CD4-positive, alpha-beta T cell treated with Interleukin-21 for 1 hour (primary cell): ENCODE data around the gene EEF1AKMT3.
"Not testable (repeated sequence)": the region's sequence is repeated elsewhere in the genome, so short reads cannot be mapped to it uniquely, and the experiment has no call there.

Experiments
- DNase-seq: peaks from one replicate; pipeline ENCODE4 v3.0.0-alpha.2; 2020

The EEF1AKMT3 gene

GRCh38 chr12:57820119-57820518, 47.7 kb downstream of the EEF1AKMT3 start:
- not testable (repeated sequence) for DNase-seq

- not testable (repeated sequence) for DNase-seq
These were observed 48.6 kb downstream of the EEF1AKMT3 start for GRCh38 chr12:57821015-57821414.

- DNase-seq: no peak
These were observed 49.2 kb downstream of the EEF1AKMT3 start for GRCh38 chr12:57821474-57822214.

GRCh38 chr12:57822392-57823130, 50.1 kb downstream of the EEF1AKMT3 start:
- no peak for DNase-seq

DNA sequence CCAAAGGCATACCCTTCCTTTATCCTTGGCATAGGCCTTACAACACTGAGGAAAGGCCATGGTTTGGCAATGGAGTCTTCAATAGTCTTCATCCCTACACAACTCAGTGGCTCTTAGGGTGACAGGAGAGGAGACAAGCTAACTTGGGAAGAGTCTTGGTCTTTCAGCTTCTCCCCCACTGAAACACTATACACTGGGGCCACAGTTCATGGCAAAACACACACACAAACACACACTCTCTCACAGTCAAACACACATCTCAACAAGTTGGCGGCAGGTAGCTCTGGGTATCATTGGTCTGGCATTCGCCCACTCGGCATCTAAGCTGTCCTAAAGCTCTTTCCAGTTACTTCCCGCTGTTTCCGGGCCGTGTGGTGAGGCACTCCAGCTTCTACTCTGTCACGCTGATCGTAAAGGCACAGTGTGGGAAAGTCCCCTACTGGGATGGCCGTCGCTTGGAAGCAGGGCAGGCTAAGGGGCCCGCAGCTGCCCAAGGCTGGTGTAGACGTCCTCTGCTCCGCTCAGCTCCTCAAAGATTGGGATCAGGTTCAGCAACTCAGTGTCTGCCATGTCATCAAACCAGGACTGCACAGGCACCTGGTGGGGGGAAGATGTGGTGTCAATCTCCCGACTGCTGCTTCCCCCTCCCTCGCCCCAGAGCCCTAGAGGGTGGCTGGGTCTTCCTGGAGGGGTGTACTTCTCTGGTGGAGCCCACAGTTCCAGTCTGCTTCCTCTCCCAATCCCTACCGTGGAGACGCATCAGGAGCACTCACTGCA, 50.9 kb downstream of the EEF1AKMT3 start:
- no peak for DNase-seq

DNA sequence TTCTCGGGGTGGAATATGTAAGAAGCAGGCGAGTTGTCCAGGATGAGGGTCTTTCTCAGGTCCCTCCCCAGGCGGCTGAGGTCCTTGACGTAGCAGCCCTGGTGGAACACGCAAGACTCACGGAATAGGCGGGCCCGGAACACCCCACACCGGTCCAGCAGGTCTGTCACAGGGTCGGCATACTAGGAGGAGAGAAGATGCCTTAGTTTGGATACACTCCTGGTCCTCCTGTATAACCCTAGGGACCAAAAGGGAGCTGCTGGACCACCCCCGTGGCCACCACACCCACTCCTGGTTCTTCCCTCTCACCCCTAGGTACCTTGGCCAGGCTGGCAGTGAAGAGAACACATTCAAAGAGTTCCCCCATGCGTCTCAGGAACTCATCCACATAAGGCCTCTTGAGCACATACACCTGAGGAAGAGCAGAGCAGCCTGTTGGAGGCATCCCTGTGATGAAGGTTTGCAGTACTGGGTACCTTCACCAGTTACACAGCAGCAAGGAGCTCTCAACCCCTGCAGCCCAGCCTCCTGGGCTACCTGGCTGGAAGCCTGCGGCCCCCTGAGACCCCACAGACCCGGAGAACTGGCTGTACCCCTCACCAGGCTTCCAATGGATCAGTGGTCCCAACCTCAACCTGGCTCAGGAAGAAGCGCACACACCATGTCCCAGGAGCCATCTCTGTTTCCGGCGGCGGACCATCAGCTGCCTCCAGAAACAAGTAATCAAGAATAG, 51.7 kb downstream of the EEF1AKMT3 start:
- DNase-seq: no peak

- DNase-seq: no peak
These were observed 53.0 kb downstream of the EEF1AKMT3 start for GRCh38 chr12:57825451-57825850.

DNA sequence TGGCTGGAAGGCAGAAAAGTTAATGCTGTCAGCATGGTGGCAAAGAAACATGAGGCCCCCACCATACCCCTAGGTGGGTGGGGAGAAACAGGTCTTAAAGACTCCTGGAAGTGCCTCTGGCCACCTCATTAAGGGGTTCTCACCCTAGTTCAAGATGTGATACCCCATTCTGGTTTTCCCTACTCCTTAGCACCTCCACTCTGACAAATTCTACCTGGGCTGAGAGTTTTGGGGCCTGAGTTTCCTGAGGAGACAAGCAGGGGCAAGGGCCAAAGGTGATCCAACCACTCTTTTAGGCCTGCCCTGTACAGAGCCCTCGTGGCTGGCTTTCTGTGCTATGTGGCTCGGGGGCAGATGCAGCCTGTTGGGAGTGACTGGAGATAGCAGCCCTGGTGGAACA, 54.0 kb downstream of the EEF1AKMT3 start:
- no peak for DNase-seq

- DNase-seq: no peak
These were observed 54.6 kb downstream of the EEF1AKMT3 start for GRCh38 chr12:57826966-57827365.

GRCh38 chr12:57829025-57829777, 56.8 kb downstream of the EEF1AKMT3 start:
- DNase-seq: no peak

- DNase-seq: no peak
These were observed 58.0 kb downstream of the EEF1AKMT3 start for GRCh38 chr12:57830393-57830792.
